G401.6 (cell line): ENCODE data around the gene CCNB3.
A peak's percentile ranks its signal among the peaks of the same experiment; 100 is the strongest.
"Not testable (repeated sequence)": the region's sequence is repeated elsewhere in the genome, so short reads cannot be mapped to it uniquely, and the experiment has no call there.

Experiments
- FAIRE-seq: peaks from 2 replicates; lab custom pipeline; 2012; peaks lifted over from hg19 to GRCh38; lab: Jason Lieb, UNC

Gene CCNB3, protein sequence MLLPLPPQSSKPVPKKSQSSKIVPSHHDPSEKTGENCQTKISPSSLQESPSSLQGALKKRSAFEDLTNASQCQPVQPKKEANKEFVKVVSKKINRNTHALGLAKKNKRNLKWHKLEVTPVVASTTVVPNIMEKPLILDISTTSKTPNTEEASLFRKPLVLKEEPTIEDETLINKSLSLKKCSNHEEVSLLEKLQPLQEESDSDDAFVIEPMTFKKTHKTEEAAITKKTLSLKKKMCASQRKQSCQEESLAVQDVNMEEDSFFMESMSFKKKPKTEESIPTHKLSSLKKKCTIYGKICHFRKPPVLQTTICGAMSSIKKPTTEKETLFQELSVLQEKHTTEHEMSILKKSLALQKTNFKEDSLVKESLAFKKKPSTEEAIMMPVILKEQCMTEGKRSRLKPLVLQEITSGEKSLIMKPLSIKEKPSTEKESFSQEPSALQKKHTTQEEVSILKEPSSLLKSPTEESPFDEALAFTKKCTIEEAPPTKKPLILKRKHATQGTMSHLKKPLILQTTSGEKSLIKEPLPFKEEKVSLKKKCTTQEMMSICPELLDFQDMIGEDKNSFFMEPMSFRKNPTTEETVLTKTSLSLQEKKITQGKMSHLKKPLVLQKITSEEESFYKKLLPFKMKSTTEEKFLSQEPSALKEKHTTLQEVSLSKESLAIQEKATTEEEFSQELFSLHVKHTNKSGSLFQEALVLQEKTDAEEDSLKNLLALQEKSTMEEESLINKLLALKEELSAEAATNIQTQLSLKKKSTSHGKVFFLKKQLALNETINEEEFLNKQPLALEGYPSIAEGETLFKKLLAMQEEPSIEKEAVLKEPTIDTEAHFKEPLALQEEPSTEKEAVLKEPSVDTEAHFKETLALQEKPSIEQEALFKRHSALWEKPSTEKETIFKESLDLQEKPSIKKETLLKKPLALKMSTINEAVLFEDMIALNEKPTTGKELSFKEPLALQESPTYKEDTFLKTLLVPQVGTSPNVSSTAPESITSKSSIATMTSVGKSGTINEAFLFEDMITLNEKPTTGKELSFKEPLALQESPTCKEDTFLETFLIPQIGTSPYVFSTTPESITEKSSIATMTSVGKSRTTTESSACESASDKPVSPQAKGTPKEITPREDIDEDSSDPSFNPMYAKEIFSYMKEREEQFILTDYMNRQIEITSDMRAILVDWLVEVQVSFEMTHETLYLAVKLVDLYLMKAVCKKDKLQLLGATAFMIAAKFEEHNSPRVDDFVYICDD (N-terminal part only)

DNA sequence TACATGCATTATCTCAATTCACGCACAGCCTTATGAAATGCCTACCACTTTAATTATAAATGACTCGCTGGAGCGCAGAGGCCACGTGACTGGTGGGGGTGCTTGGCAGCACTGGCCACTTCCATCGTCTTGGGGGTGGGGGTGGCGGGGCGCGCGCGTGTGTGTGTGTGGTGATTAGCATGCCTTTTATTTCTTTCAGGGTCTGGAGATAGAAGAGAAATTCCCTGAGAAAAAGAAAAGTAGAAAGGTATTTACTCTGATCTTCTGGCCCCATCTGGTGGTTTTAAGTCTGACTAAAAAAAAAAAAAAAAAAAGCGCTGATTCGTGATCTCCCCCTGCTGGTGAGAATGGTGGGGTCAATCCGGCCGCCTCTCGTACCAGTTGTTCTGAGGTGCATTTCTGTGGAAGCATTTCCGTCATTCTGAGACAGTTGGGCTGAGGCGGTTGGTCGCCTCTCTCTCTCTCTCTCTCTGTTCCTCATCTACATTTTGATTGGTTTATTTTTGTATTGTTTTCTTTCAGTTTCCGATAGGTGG, at the start of gene CCNB3:
CCNB3 (plus strand) TSS at position 402 of the 536 bp plus-strand sequence. CDS start 80,399 bp downstream, outside the sequence.
- FAIRE-seq: peak; percentile 89

DNA sequence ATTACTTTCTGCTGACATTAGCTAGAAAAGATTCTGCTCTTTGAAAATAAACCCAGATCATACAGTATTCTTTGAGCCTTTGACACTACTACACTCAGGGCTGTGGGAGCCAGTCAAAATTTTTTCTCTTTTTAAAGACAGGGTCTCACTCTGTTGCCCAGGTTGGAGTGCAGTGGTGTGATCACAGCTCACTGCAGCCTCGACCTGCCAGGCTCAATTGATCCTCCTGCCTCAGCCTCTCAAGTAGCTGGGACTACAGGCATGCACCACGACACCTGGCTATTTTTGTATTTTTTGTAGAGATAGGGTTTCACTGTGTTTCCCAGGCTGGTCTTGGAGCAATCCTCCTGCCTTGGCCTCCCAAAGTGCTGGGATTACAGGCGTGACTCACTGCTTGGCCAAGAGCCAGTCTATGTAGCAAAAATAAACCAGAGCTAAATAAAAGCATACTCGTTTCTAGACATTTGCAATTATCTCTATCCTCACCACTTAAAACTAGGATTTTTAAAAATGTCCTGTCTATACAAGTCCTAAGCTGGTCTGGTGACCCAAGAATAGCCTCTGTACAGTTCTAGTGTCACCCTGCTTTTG, 46.9 kb upstream of the CCNB3 start:
- no peak for FAIRE-seq

DNA sequence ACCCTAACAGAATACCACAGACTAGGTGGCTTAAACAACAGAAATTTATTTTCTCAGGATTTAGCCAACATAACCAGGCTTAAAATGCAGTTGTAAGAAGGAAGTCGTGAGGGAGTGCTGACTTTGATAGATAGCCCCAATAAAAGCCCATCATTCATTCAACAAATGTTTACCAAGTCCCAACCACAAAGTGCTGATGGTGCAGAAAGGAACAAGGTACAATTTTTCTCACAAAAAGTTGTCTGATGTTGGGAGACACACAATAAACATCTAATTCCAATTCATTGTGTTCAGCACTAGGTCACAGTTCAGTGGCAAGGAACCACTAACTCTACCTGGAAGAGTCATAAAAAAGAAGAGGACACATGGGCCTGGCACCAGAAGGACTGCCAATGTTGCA, 46.0 kb upstream of the CCNB3 start:
- no peak for FAIRE-seq

DNA sequence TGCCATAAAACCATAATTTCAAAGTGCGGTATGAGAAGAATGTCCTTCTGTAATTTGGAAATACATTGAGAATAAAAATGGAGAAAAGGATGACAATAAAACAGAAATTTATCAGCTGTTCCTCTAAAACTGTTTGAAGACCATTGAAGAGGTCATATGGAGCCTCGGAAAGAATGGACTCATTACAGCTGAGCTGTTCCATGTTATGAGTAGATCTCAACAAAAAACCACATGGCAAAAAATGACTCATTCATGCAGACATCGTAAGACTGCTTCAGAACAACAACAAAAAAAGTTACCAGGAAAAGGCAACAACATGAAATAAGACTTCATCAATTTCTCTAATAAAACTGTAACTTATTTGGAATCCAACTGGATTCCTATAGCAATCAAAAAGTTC, 43.4 kb upstream of the CCNB3 start:
- FAIRE-seq: no peak

DNA sequence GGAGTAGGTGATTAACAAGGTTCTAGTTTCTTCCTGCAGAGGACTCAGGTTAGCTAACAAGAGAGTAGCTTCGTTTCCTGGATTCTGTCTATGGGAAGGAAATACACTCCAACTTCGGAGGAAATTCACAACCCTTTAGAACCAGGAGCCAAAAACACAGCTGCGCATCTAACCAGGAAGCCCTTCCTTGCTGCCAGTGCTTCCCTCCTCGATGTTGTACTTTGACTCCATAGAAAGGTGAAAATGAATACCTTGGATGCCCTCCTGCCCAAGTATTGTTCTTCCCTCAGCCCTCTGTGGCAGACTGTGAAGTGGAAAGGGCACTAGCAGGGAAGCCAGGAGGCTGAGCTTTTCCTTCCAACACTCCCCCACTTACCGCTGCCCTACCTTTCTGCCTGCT, 38.8 kb upstream of the CCNB3 start:
- FAIRE-seq: no peak

DNA sequence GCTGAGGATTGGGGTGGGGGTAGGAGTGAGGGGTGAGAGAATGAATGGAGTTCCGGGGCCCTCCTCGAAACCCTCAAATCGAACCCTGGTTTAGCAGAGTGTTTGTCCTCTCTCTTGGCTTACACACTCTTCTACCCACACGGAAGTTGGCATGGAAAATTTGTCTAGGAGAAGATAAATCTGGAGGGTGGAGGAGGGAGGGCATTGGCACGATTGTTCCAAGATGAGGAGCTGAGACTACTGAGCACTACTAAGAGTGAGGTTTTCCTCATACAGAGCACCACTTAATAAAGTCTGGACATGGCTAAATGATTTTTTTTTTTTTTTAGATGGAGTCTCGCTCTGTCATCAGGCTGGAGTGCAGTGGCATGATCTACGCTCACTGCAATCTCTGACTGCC, 37.2 kb upstream of the CCNB3 start:
- no peak for FAIRE-seq

DNA sequence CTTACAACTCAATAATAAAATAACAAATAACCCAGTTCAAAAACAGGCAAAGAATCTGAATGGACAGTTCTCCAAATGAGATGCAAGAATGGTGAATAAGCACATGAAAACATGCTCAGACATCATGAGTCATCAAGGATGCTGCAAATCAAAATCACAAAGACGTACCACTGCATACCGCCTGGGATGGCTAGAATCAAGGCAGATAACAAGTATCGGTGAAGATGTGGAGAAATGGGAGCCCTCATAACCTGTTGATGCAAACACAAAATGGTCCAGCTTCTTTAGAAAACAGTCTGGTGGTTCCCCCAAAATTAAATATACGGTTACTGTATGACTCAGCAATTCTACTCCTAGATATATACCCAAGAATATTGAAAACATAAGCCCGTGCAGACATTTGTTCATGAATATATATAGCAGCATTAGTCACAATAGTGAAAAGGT, 36.3 kb upstream of the CCNB3 start:
- FAIRE-seq: no peak

DNA sequence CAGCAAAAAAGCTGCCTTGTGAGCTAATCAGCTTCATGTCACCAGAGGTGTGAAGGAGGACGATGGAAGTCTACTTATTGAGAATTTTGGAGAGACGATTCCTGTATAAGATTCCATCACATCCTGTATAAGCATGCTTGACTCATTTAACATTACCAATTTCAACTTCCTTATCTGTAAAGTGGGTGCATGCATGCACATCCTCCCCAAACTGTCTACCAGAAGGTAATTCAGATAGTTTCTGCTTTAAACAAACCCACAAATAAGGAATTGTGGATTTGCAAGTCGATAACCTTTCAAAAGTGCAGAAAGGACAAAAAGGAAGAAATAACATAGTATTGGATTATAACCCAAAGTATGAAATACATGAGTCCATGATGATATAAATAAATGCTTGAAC, 34.8 kb upstream of the CCNB3 start:
- no peak for FAIRE-seq

DNA sequence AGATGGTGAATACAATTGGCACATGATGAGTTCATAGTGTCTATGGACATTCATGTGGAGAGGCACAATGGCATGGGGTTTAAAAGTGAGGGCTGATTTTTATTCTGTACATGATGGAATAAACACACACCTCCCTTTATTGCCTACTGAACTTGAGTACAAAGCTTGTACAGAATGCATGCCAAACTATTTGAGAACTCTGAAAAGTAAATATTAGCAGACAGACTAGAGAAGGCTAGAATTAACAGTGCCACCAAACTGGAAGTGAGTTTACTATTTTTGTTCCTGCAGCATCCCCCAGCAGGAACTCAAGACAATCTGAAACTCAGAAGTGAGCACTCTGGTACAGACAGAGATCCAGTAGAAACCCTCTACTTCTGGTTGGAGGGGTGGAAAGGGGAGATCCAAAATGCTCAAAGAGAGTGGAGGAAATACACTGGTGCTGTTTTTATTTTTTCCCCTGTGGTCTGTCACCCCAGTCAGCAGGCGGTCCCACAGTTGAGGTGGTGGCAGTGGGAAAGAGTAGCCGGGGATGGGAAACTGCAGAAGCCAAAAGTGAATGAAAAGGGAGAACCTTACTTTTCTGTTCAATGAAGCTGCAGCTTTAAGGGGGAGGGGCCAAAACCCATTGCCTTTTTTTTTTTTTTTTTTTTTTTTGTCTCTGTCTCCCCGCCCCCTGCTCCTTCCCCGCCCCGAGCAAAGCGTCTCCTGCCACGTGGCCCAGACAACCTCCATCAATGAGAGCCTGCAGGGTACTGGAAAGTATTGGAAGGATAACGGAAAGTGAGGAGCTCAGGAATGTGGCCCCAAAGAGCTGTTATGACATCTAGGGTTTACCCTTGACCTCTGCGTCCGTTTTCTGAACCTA, 24.3 kb upstream of the CCNB3 start:
- FAIRE-seq: no peak

DNA sequence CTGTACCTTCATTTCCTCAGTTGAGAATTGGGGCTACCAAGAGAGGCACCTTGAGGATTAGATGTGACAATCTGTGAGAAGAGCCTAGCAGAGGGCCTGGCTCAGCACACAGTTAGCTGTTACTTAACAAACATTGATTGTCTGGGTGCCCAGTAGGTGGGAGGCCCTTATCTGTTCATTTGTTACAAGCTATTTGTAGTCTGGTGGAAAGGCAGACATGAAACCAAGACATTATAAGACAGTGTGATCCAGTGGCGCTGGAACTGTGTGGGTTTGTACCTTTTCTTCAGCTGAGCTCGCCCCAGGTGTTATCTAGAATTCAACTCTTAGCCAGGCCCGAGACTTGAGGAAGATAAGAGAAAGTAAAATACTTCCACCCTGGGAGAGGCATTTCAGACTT, 20.7 kb upstream of the CCNB3 start:
- FAIRE-seq: no peak

DNA sequence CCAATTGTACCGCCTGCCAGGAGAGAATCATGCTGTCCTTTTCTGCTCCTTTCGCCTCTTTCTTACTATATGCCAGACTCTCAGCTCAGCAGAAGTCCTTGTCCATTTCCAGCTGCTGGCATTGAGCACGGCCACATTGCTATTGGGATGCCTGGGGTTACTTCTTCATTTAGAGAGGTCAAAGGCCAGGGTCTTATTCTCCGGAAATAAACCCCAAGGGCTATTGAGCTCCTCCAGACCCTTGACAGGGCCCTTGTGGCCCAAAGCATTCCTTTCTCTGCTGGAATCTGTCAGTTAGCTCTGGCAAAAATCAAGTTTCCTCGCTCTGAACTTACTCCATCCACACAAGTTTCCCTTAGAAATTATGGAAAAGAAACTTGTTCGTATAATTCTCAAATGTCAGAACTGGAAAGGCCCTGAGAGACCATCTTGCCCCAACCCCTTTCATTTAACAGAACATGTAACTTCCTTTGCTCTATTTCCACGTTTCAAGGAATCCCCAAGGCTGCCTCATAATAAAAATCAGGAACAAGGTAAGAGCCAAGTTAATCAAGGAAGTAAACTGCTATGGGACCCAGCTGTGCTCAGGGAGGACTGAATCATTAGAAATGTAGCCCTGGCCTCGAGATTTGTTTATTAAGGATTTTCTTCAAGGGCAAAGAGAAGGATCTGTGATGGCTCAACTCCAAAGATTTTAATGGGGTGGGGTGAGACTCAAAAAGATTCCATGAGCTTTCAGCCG, 15.5 kb upstream of the CCNB3 start:
- FAIRE-seq: no peak

DNA sequence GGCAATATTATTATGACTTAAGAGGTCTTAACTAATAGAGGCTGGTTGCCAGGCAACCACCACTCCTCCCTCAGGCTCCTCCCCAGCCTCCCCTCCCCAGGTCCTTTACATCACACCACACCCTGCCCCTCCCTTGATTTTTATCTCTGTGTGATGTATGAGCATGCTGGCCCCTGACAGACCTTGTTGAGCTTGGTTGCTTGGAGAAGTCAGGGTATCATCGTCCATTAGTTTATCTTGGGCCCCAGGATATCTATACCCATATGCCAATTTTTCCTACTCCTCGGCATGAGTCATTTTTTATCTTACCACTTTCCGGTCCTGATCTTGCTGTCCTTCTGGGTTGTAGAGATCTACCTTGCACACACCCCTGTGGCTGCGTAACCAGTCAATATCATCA, 6.2 kb upstream of the CCNB3 start:
- no peak for FAIRE-seq

DNA sequence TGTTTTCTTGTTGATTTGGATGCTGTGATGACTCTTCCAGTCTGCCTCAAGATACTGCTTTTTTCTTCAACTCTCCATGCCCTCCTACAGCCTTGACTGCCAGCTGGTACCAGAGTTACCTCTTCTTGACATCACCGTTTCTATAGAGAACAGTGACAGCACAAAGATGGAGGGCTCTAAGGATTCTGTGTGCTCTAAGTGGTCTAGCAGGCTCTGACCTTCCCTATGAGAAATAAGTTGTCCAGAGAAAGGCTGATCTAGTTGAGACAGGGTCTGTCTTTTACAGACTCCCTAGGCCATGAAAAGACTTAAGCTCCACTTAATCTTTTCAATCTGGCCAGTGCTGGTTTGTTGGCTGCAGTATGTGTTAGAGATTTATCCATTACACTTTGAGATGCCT, 3.7 kb upstream of the CCNB3 start, which contains the start of gene AKAP4:
AKAP4 (minus strand) TSS at position 101 of the 400 bp plus-strand sequence. CDS start 118 bp downstream, outside the sequence.
- no peak for FAIRE-seq

DNA sequence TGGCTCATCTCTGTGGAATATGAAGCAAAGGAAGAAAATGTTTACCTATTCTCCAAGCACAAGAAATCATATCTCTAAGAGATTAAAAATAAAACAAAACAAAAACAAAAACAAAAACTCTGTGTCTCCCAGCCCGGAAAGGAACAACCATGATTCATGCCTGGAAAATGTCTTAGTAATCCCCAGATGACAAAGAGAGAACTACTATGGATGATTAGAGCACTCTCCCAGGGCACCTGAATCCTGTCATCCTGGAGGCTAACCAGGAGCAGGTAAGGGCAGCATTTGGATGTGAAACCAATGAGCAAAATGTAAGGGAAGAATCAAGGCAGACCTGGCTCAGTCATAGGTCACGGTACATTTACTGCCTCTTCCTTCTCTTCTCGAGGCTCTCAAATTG, 2.0 kb upstream of the CCNB3 start:
- no peak for FAIRE-seq

DNA sequence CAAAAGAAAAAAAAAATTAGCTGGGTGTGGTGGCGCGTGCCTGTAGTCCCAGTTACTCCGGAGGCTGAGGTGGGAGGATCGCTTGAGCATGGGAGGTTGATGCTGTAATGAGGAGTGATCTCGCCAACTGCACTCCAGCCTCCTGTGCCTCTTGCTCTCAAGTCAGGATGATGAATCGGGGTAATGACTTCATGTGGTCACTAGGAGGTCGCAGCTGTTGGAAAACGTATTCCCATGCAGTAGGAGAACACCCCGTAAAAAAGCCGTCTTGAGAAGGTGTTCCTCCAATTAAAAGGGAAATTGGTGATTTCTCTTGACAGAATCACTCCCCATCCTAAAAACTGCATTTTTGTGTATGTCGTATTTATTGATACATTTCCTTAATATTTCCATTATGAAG, 2.2 kb downstream of the CCNB3 start:
- FAIRE-seq: no peak

DNA sequence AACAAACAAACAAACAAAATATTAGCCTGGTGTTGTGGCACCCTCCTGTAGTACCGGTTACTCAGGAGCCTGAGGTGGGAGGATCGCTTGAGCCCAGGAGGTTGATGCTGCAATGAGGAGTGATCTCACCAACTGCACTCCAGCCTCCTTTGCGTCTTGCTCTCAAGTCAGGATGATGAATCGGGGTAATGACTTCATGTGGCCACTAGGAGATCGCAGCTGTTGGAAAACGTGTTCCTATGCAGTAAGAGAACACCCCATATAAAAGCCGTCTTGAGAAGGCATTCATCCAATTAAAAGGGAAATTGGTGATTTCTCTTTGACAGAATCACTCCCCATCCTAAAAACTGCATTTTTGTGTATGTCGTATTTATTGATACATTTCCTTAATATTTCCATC, 6.9 kb downstream of the CCNB3 start:
- FAIRE-seq: no peak

DNA sequence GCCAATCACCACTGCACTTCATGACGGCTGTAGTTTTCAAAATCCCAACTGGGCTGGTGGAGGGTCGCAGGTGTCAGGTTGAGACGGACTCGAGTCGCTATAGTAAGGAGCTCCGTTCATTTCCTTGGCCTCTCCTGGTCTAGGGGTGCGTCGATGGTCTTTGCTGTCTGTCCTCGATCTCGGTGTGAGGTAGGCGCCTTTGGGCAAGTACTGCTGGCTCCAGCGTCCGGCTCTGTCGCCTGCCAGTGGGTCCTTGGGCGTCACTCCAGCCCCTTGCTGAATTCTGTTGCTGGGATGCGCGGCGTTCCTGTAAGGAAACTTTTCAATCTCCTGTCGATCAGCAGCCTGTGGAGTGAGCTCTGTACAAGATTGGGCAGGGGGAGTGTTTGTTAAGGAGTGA, 76.7 kb downstream of the CCNB3 start:
- FAIRE-seq: no peak

DNA sequence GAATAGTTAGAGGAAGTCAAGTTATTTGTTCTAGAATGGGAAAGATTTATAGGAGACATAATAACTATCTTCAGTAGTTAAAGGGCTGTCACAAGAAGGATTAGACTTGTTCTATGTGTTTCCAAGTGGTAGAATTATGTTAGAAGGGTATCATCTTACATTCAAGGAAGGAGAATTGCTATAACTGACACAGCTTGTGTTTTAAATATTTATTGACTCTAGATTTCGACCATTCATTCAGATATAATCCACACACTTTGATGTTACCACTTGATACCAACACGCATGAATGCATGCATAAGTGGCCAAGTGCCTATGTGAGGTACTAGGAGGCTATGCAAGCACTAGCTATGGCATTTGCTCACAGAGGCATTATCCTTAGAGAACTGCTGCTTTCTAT, 122.7 kb downstream of the CCNB3 start:
- FAIRE-seq: no peak

DNA sequence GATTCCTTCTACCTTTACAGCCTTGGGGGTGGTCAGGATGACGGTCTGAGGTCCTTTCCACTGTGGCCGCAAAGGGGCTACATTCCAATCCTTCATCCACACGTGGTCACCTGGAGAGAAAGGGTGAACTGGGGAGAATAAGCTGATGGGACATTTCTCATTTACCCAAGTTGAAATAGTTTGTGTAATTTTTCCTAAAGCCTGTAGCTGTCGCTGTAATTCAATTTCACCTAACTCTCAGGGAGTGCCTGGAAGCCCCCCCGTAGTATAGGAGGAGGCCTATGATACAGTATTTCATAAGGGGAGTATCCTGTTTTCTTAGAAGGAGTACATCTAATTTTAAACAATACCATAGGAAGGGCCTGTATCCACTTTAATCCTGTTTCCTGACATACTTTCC, 128.1 kb downstream of the CCNB3 start:
- not testable (repeated sequence) for FAIRE-seq

DNA sequence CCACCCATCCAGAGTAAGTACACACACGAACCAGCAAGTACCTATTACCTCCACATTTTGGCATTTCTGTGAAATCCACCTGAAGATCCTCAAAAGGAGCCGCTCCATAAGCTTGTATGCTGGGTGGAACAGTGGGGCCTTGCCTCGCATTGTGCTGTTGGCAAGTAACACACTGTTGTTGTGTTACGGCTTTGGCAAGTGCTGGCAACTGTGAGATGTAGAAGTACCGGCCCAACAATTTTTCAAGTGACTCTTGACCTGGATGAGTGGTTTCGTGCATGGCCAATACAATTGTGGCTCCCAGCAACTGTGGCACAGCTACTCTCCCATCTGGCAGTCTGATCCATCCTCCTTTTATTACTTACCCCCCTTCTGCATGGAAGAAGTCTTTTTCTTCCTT, 128.7 kb downstream of the CCNB3 start:
- no peak for FAIRE-seq
